Mammary epithelial cell (primary cell): ENCODE data around the gene DIPK1A.

ENCODE experiments used
- EZH2 ChIP-seq: IDR thresholded peaks from 2 replicates; pipeline ENCODE4 v1.6.1; 2012; ENCODE audit warnings: low read length, inconsistent platforms, borderline replicate concordance
- TF ChIP-seq, protein P1 (sequence below), 2 donors: IDR thresholded peaks in 1 of 2; conservative IDR thresholded peaks in 1 of 2; 2 replicates each; pipeline ENCODE4 v1.5.1; 2011 to 2012; ENCODE audit warnings: inconsistent platforms in 2 of 2, low read length in 2 of 2, mild to moderate bottlenecking in 2 of 2, control low read depth in 1 of 2, low read depth in 1 of 2; ENCODE audit not compliant: insufficient read depth in 1 of 2; ENCODE audit errors: extremely low read depth in 1 of 2

DNA sequence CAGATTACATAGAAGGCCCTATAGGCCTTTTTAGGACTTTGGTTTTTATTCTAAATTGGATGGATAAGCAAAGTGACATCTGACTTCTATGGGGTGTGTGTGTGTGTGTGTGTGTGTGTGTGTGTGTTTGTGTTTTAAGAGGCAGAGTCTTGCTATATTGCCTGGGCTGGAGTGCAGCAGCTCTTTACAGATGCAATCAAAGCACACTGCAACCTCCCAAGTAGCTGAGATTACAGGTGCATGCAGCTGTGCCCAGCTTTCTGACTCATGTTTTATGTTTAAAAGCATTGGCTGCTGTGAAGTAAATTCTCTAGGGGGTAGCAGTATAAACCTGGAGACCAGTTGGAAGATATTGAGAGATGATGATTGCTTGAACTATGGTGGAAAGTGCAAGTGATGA lies 164.0 kb downstream of the DIPK1A start:
- TF ChIP-seq, protein P1, sequence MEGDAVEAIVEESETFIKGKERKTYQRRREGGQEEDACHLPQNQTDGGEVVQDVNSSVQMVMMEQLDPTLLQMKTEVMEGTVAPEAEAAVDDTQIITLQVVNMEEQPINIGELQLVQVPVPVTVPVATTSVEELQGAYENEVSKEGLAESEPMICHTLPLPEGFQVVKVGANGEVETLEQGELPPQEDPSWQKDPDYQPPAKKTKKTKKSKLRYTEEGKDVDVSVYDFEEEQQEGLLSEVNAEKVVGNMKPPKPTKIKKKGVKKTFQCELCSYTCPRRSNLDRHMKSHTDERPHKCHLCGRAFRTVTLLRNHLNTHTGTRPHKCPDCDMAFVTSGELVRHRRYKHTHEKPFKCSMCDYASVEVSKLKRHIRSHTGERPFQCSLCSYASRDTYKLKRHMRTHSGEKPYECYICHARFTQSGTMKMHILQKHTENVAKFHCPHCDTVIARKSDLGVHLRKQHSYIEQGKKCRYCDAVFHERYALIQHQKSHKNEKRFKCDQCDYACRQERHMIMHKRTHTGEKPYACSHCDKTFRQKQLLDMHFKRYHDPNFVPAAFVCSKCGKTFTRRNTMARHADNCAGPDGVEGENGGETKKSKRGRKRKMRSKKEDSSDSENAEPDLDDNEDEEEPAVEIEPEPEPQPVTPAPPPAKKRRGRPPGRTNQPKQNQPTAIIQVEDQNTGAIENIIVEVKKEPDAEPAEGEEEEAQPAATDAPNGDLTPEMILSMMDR (conservative IDR thresholded peaks at IDR 0.05 in 1 of 2, IDR thresholded peaks at IDR 0.05 in 1 of 2; ENCODE audit: extremely low read depth in 1 of 2, insufficient read depth in 1 of 2, low read depth in 1 of 2, low read length in 2 of 2) = no peak
- TF ChIP-seq EZH2 = no peak
